A549 (cell line): ENCODE results near the gene FOSL2.

Experiments used
- CBX2 ChIP-seq: fragments of 200-600 bp; sonication (generic); IDR thresholded peaks from 2 replicates; pipeline ENCODE4 v1.6.1; 2016; ENCODE audit warnings: low read depth, mild to moderate bottlenecking, borderline replicate concordance
- CTCF ChIP-seq: fragments of >200 bp; sonication (Bioruptor Twin); formaldehyde crosslinking; IDR thresholded peaks from 3 replicates; pipeline ENCODE4 v1.5.1; 2016
- KDM5A ChIP-seq: fragments of 200-600 bp; sonication (generic); IDR thresholded peaks from 2 replicates; pipeline ENCODE4 v1.6.1; 2016; ENCODE audit warnings: antibody characterized with exemption, mild to moderate bottlenecking
- USF2 ChIP-seq: fragments of 450-650 bp; IDR thresholded peaks from 2 replicates; pipeline ENCODE4 v1.6.1; 2014; ENCODE audit warnings: antibody characterized with exemption
- TF ChIP-seq, protein P1 (sequence below): fragments of 200-600 bp; sonication (generic); IDR thresholded peaks from 2 replicates; pipeline ENCODE4 v1.6.1; 2016; ENCODE audit warnings: antibody characterized with exemption, mild to moderate bottlenecking, moderate library complexity

- TF ChIP-seq, protein P1, sequence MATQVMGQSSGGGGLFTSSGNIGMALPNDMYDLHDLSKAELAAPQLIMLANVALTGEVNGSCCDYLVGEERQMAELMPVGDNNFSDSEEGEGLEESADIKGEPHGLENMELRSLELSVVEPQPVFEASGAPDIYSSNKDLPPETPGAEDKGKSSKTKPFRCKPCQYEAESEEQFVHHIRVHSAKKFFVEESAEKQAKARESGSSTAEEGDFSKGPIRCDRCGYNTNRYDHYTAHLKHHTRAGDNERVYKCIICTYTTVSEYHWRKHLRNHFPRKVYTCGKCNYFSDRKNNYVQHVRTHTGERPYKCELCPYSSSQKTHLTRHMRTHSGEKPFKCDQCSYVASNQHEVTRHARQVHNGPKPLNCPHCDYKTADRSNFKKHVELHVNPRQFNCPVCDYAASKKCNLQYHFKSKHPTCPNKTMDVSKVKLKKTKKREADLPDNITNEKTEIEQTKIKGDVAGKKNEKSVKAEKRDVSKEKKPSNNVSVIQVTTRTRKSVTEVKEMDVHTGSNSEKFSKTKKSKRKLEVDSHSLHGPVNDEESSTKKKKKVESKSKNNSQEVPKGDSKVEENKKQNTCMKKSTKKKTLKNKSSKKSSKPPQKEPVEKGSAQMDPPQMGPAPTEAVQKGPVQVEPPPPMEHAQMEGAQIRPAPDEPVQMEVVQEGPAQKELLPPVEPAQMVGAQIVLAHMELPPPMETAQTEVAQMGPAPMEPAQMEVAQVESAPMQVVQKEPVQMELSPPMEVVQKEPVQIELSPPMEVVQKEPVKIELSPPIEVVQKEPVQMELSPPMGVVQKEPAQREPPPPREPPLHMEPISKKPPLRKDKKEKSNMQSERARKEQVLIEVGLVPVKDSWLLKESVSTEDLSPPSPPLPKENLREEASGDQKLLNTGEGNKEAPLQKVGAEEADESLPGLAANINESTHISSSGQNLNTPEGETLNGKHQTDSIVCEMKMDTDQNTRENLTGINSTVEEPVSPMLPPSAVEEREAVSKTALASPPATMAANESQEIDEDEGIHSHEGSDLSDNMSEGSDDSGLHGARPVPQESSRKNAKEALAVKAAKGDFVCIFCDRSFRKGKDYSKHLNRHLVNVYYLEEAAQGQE: no peak
- TF ChIP-seq CTCF (no peak), KDM5A (no peak), CBX2 (no peak), USF2 (no peak)
Observed at GRCh38 chr2:28352610-28353195, 40.0 kb upstream of the FOSL2 start.
